Measurements from ENCODE around the gene ZC2HC1C.

GRCh38 chr14:75040507-75040906, 28.9 kb upstream of the ZC2HC1C start:
- TF ChIP-seq ZNF23 (CRISPR knock-in tag; IDR thresholded peaks at IDR 0.05): no peak
- TF ChIP-seq, protein P1, sequence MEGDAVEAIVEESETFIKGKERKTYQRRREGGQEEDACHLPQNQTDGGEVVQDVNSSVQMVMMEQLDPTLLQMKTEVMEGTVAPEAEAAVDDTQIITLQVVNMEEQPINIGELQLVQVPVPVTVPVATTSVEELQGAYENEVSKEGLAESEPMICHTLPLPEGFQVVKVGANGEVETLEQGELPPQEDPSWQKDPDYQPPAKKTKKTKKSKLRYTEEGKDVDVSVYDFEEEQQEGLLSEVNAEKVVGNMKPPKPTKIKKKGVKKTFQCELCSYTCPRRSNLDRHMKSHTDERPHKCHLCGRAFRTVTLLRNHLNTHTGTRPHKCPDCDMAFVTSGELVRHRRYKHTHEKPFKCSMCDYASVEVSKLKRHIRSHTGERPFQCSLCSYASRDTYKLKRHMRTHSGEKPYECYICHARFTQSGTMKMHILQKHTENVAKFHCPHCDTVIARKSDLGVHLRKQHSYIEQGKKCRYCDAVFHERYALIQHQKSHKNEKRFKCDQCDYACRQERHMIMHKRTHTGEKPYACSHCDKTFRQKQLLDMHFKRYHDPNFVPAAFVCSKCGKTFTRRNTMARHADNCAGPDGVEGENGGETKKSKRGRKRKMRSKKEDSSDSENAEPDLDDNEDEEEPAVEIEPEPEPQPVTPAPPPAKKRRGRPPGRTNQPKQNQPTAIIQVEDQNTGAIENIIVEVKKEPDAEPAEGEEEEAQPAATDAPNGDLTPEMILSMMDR (IDR thresholded peaks at IDR 0.05 in 2 of 3, conservative IDR thresholded peaks at IDR 0.05 in 1 of 3; ENCODE audit: insufficient read depth in 2 of 3, low read depth in 1 of 3, low read length in 3 of 3): no peak
- TF ChIP-seq, protein P2, sequence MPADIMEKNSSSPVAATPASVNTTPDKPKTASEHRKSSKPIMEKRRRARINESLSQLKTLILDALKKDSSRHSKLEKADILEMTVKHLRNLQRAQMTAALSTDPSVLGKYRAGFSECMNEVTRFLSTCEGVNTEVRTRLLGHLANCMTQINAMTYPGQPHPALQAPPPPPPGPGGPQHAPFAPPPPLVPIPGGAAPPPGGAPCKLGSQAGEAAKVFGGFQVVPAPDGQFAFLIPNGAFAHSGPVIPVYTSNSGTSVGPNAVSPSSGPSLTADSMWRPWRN (IDR thresholded peaks at IDR 0.05; ENCODE audit: low read depth): no peak
- TF ChIP-seq, protein P3, sequence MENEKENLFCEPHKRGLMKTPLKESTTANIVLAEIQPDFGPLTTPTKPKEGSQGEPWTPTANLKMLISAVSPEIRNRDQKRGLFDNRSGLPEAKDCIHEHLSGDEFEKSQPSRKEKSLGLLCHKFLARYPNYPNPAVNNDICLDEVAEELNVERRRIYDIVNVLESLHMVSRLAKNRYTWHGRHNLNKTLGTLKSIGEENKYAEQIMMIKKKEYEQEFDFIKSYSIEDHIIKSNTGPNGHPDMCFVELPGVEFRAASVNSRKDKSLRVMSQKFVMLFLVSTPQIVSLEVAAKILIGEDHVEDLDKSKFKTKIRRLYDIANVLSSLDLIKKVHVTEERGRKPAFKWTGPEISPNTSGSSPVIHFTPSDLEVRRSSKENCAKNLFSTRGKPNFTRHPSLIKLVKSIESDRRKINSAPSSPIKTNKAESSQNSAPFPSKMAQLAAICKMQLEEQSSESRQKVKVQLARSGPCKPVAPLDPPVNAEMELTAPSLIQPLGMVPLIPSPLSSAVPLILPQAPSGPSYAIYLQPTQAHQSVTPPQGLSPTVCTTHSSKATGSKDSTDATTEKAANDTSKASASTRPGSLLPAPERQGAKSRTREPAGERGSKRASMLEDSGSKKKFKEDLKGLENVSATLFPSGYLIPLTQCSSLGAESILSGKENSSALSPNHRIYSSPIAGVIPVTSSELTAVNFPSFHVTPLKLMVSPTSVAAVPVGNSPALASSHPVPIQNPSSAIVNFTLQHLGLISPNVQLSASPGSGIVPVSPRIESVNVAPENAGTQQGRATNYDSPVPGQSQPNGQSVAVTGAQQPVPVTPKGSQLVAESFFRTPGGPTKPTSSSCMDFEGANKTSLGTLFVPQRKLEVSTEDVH (IDR thresholded peaks at IDR 0.05; ENCODE audit: low read depth, partially characterized antibody): no peak
- TF ChIP-seq ZNF318 (IDR thresholded peaks at IDR 0.05; ENCODE audit: borderline replicate concordance in 1 of 2, low read depth in 1 of 2): no peak
- no peak for TF ChIP-seq ZBED1 (IDR thresholded peaks at IDR 0.05)
- no peak for TF ChIP-seq POLR2AphosphoS5 (IDR thresholded peaks at IDR 0.05; ENCODE audit: control insufficient read depth, insufficient read depth, low read depth, low read length)
- no peak for TF ChIP-seq PRMT5 (CRISPR knock-in tag; IDR thresholded peaks at IDR 0.05)
- TF ChIP-seq, protein P4, sequence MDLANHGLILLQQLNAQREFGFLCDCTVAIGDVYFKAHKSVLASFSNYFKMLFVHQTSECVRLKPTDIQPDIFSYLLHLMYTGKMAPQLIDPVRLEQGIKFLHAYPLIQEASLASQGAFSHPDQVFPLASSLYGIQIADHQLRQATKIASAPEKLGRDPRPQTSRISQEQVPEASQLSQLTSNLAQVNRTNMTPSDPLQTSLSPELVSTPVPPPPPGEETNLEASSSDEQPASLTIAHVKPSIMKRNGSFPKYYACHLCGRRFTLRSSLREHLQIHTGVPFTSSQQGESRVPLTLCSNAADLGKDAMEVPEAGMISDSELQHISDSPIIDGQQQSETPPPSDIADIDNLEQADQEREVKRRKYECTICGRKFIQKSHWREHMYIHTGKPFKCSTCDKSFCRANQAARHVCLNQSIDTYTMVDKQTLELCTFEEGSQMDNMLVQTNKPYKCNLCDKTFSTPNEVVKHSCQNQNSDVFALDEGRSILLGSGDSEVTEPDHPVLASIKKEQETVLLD (IDR thresholded peaks at IDR 0.05): no peak
- TF ChIP-seq ZFP1 (CRISPR knock-in tag; IDR thresholded peaks at IDR 0.05): no peak

All from K562 (cell line).